Sigmoid colon (tissue), 7 donors: ENCODE results near the gene LHFPL6. TPM values are rescaled to one million over a fixed set of nuclear protein-coding genes. Genes with fewer than 3 reads are reported as not detected.

ENCODE experiments used
- DNase-seq: peaks from one replicate; pipeline ENCODE4 v3.0.0-alpha.2; 2019
- H3K27ac ChIP-seq, 4 donors: fragments of 200-600 bp; sonication (generic); one replicate each; pipeline ENCODE4 v1.5.1; 2016 to 2019; ENCODE audit warnings: mild to moderate bottlenecking in 1 of 4
- H3K27me3 ChIP-seq, 3 donors: fragments of 200-600 bp; sonication (generic); one replicate each; pipeline ENCODE4 v1.5.1; 2019; ENCODE audit warnings: mild to moderate bottlenecking in 1 of 3
- H3K36me3 ChIP-seq, 4 donors: fragments of 200-600 bp; sonication (generic); one replicate each; pipeline ENCODE4 v1.5.1; 2016 to 2019
- H3K4me1 ChIP-seq, 4 donors: fragments of 200-600 bp; sonication (generic); one replicate each; pipeline ENCODE4 v1.5.1; 2017 to 2019
- H3K4me3 ChIP-seq, 4 donors: fragments of 200-600 bp; sonication (generic); one replicate each; pipeline ENCODE4 v1.5.1; 2017 to 2019; ENCODE audit warnings: mild to moderate bottlenecking in 2 of 4, moderate library complexity in 1 of 4
- H3K9me3 ChIP-seq, 4 donors: fragments of 200-600 bp in 3 of 4; sonication (generic) in 3 of 4; one replicate each; pipeline versions ENCODE4 v1.5.1 to v1.6.1; 2013 to 2019
- CTCF ChIP-seq, 4 experiments: fragments of 450-650 bp in 3 of 4; fragments of 200-600 bp in 1 of 4; IDR thresholded peaks; one replicate each; pipeline ENCODE4 v1.5.1; 2016 to 2019; ENCODE audit warnings: antibody characterized with exemption in 4 of 4, mild to moderate bottlenecking in 3 of 4, moderate library complexity in 2 of 4
- EP300 ChIP-seq, 4 donors: sonication (generic); formaldehyde crosslinking; IDR thresholded peaks; one replicate each; pipeline ENCODE4 v1.6.1; 2017; ENCODE audit warnings: antibody characterized with exemption in 4 of 4
- POLR2A ChIP-seq, 2 donors: fragments of 450-650 bp; IDR thresholded peaks; one replicate each; pipeline ENCODE4 v1.6.1; 2016; ENCODE audit warnings: antibody characterized with exemption in 2 of 2, mild to moderate bottlenecking in 2 of 2, moderate library complexity in 2 of 2
- POLR2AphosphoS5 ChIP-seq, 4 donors: sonication (generic); formaldehyde crosslinking; IDR thresholded peaks; one replicate each; pipeline ENCODE4 v1.6.1; 2017; ENCODE audit warnings: antibody characterized with exemption in 4 of 4
- WGBS, 2 donors: extraction: QIAGEN DNeasy Blood & Tissue Kit; methylation state at CpG; one replicate each; pipeline ENCODE4 v1.1.7; 2013; 5-methylcytosine and 5-hydroxymethylcytosine counted together
- intact Hi-C: fragments of 100-400 bp; cut with DNase I; formaldehyde crosslinking; loops from one replicate; pipeline ENCODE4 v1.15.1; 2023
- polyA plus RNA-seq, 3 donors: library from polyadenylated mRNA; stranded (reverse); fragments of 200-250 nt; gene quantifications; one replicate each; pipeline ENCODE4 v1.2.3, GENCODE V29; 2013
- total RNA-seq, 4 donors: library from RNA; depleted of rRNA; stranded (reverse); fragments of >200 nt; gene quantifications; one replicate each; pipeline ENCODE4 v1.1.0, GENCODE V29; 2016
- donor health status: healthy with polysubstance abuse.
- donor health status: Bipolar disorder and iron deficiency.
- donor health status: healthy.

LHFPL6 gene
- total and polyA plus RNA-seq, 7 donors, result 2.5 to 69.2 (median 41.7) TPM

GRCh38 chr13:39506559-39507390 lies 96.2 kb downstream of the LHFPL6 start:
- Histone ChIP-seq H3K36me3 (no peaks in the 10 kb centered on the region), H3K9me3 (no peaks in the 10 kb centered on the region), H3K27me3 (no peaks in the 10 kb centered on the region), H3K4me1 (peaks cover 0 to 19% (median 11%) of the 10 kb centered on the region in 4 donors), H3K4me3 (no peak overlapping the region), H3K27ac (no peak overlapping the region)
- intact Hi-C loops, result no loop called here
- DNase-seq, result no peak
- WGBS, 2 donors, result 69% methylated on average over 7 of the region's 7 CpGs
- TF ChIP-seq POLR2A (IDR thresholded peaks at IDR 0.05) (no peak), EP300 (IDR thresholded peaks at IDR 0.05) (no peak), CTCF (IDR thresholded peaks at IDR 0.05) (no peak), POLR2AphosphoS5 (IDR thresholded peaks at IDR 0.05) (no peak)

- no peaks in the 10 kb centered on the region for H3K27me3 ChIP-seq
- H3K4me1 ChIP-seq, result peaks cover 0 to 24% (median 11%) of the 10 kb centered on the region in 4 donors
- DNase-seq, result no peak
- no peak for TF ChIP-seq POLR2AphosphoS5 (IDR thresholded peaks at IDR 0.05)
- no peak for TF ChIP-seq CTCF (IDR thresholded peaks at IDR 0.05)
- TF ChIP-seq EP300 (IDR thresholded peaks at IDR 0.05), result no peak
- TF ChIP-seq POLR2A (IDR thresholded peaks at IDR 0.05), result no peak
- H3K27ac ChIP-seq, result no peak overlapping the region
- no peak overlapping the region for H3K4me3 ChIP-seq
- 90% methylated on average over 5 of the region's 5 CpGs for WGBS, 2 donors
- H3K36me3 ChIP-seq, result no peaks in the 10 kb centered on the region
- H3K9me3 ChIP-seq, result no peaks in the 10 kb centered on the region
- intact Hi-C loops, result no loop called here
These were observed 97.8 kb downstream of the LHFPL6 start for GRCh38 chr13:39505151-39505550.

GRCh38 chr13:39503048-39503447 lies 99.9 kb downstream of the LHFPL6 start:
- no peak for TF ChIP-seq POLR2AphosphoS5 (IDR thresholded peaks at IDR 0.05)
- Histone ChIP-seq H3K9me3 (no peaks in the 10 kb centered on the region), H3K36me3 (no peaks in the 10 kb centered on the region), H3K4me3 (no peak overlapping the region), H3K4me1 (peaks cover 0 to 31% (median 11%) of the 10 kb centered on the region in 4 donors), H3K27ac (no peak overlapping the region), H3K27me3 (no peaks in the 10 kb centered on the region)
- no peak for DNase-seq
- 90% methylated on average over 3 of the region's 3 CpGs for WGBS, 2 donors
- intact Hi-C loops, result no loop called here

GRCh38 chr13:39501702-39502324 lies 101.2 kb downstream of the LHFPL6 start:
- Histone ChIP-seq H3K27ac (no peak overlapping the region), H3K27me3 (no peaks in the 10 kb centered on the region), H3K9me3 (no peaks in the 10 kb centered on the region), H3K36me3 (no peaks in the 10 kb centered on the region), H3K4me3 (no peak overlapping the region), H3K4me1 (peaks cover 0 to 23% (median 5%) of the 10 kb centered on the region in 4 donors)
- WGBS, 2 donors, result 92% methylated on average over 3 of the region's 3 CpGs
- TF ChIP-seq POLR2AphosphoS5 (IDR thresholded peaks at IDR 0.05) (no peak), CTCF (IDR thresholded peaks at IDR 0.05) (no peak), POLR2A (IDR thresholded peaks at IDR 0.05) (no peak), EP300 (IDR thresholded peaks at IDR 0.05) (no peak)
- intact Hi-C loops, result no loop called here
- DNase-seq, result no peak

- no peak for DNase-seq
- Histone ChIP-seq H3K4me3 (no peak overlapping the region), H3K9me3 (no peaks in the 10 kb centered on the region), H3K27me3 (no peaks in the 10 kb centered on the region), H3K27ac (no peak overlapping the region), H3K36me3 (no peaks in the 10 kb centered on the region), H3K4me1 (peaks cover 0 to 15% (median 2%) of the 10 kb centered on the region in 4 donors)
- no peak for TF ChIP-seq POLR2A (IDR thresholded peaks at IDR 0.05)
- no peak for TF ChIP-seq CTCF (IDR thresholded peaks at IDR 0.05)
- TF ChIP-seq EP300 (IDR thresholded peaks at IDR 0.05), result no peak
- intact Hi-C loops, result no loop called here
- WGBS, 2 donors, result 77% methylated on average over 3 of the region's 3 CpGs
These were observed 103.4 kb downstream of the LHFPL6 start for GRCh38 chr13:39499604-39500003.
